ENCODE results near the gene SLC37A4. TPM values are rescaled to one million over a fixed set of nuclear protein-coding genes. Genes with fewer than 3 reads are reported as not detected.

Gene SLC37A4
- total and polyA plus RNA-seq, 3 donors from 2014 or later: 23.8 to 27.7 (median 26.0) TPM

DNA sequence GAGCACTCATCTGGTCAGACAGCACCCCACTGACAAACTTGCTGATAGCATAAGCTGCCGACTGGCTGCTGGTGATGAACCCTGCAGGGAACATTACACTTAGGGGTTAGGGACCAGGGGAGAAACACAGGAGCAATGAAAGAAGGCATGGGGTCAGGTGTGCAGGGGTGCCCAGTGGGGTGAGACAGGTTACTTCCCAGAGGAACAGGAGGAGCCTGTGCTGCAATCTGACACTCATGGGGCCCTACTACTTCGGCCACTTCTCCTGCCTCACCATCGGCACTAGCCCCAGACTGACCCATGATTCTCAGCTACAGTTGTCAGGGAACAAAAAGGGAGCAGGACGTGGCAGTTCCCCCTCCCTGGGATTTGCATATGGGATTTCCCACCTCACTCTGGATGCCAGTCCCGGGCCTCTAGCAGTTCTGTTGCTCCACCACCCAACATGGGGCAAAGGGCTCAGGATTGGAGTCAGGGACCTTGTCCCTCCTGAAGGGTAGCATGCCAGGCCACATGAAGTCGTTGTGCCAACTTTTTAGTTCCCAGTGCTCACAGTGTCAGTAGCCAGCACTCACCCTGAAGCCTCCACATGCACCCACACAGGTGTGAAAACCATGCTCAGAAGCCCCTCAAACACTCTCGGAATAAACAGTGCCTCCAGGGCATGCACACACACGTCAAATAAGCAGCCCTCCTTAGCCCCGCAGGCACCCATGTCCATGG is 2.2 kb downstream of the SLC37A4 start:
- H3K36me3 ChIP-seq (ENCODE audit: low read depth, missing control alignments): no peaks in the 10 kb centered on the region
- H3K27me3 ChIP-seq: no peaks in the 10 kb centered on the region
- H3K9me3 ChIP-seq: no peaks in the 10 kb centered on the region
- no peak overlapping the region for H3K4me3 ChIP-seq
- H3K27ac ChIP-seq: peak overlapping the region in 1 of 2 donors; percentile 90
- WGBS, 2 donors: 79 to 88% methylated on average over 7 to 9 of the region's 9 CpGs
- H3K4me1 ChIP-seq: peaks cover 15% of the 10 kb centered on the region
- TF ChIP-seq, protein P1, sequence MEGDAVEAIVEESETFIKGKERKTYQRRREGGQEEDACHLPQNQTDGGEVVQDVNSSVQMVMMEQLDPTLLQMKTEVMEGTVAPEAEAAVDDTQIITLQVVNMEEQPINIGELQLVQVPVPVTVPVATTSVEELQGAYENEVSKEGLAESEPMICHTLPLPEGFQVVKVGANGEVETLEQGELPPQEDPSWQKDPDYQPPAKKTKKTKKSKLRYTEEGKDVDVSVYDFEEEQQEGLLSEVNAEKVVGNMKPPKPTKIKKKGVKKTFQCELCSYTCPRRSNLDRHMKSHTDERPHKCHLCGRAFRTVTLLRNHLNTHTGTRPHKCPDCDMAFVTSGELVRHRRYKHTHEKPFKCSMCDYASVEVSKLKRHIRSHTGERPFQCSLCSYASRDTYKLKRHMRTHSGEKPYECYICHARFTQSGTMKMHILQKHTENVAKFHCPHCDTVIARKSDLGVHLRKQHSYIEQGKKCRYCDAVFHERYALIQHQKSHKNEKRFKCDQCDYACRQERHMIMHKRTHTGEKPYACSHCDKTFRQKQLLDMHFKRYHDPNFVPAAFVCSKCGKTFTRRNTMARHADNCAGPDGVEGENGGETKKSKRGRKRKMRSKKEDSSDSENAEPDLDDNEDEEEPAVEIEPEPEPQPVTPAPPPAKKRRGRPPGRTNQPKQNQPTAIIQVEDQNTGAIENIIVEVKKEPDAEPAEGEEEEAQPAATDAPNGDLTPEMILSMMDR (IDR thresholded peaks at IDR 0.05): no peak
- TF ChIP-seq POLR2A (IDR thresholded peaks at IDR 0.05): no peak
- intact Hi-C loops (cut with DNase I; ENCODE audit: low total_unique reads): no loop called here
- no peak for DNase-seq

DNA sequence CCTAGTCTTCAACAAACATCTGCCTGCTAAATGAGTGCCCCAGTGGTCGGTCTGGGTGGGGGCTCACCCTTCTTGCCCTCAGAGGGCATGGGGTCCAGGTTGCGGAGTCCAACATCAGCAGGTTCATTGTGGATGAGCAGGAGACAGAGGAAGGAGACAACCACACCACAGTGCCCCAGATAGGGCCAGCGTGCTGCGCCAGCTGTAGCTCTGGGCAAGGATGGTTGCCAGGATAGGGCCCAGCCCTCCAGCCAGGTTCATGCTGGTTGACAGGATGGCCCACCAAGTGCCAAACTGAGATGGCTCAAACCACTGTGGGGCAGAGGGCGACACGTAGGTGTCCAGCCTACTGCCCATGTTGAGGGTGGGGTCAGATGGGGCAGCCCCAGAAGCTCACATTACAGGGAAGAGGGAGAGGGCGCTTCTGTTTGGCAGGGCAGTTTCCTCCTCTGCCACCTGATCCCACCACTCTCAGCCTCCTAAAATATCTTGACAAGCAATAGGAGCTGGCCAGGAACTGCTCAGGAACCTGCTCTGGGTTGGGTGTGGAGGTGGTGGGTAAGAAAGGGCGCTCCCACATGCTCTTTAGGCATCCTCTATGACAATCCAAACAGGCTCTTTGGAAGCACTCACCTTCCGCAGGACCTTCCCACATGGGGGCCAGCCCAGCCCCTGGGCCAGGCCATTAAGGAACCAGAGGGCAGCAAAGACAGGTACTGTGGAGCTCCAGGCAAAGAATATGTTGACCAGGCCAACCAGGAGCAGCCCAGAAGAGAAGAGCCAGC is 2.9 kb downstream of the SLC37A4 start:
- intact Hi-C loops (cut with DNase I; ENCODE audit: low total_unique reads): no loop called here
- DNase-seq: no peak
- H3K27ac ChIP-seq: no peak overlapping the region
- H3K36me3 ChIP-seq (ENCODE audit: low read depth, missing control alignments): no peaks in the 10 kb centered on the region
- no peak overlapping the region for H3K4me3 ChIP-seq
- no peaks in the 10 kb centered on the region for H3K9me3 ChIP-seq
- 87 to 96% methylated on average over 6 to 9 of the region's 9 CpGs for WGBS, 2 donors
- H3K27me3 ChIP-seq: no peaks in the 10 kb centered on the region
- H3K4me1 ChIP-seq: peaks cover 15% of the 10 kb centered on the region
- TF ChIP-seq POLR2A (IDR thresholded peaks at IDR 0.05): no peak
- TF ChIP-seq, protein P1 (IDR thresholded peaks at IDR 0.05): no peak

DNA sequence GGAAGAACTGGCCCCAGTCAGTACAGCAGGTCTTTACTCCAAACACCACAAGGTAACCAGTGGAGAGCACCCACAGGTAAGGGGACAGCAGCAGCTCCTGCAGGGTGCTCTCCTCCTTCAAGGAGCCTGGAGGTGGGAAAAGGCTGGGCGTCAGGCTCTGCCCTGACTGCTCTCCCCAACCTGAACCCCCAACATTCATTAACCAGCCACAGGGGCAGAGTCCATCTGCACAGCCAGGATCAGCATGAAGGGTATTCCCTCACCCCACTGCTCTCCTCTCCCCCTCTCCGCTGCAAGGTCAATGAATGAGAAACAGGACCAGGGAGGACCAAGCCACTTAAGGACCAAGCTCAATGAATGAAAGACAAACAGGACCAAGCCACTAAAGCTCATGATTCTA is 3.7 kb downstream of the SLC37A4 start:
- H3K36me3 ChIP-seq (ENCODE audit: low read depth, missing control alignments): no peaks in the 10 kb centered on the region
- H3K4me1 ChIP-seq: peaks cover 15% of the 10 kb centered on the region
- intact Hi-C loops (cut with DNase I; ENCODE audit: low total_unique reads): no loop called here
- TF ChIP-seq, protein P1 (IDR thresholded peaks at IDR 0.05): no peak
- no peak for TF ChIP-seq POLR2A (IDR thresholded peaks at IDR 0.05)
- DNase-seq: no peak
- no peaks in the 10 kb centered on the region for H3K27me3 ChIP-seq
- H3K9me3 ChIP-seq: no peaks in the 10 kb centered on the region
- 94 to 95% methylated on average over 2 of the region's 2 CpGs for WGBS, 2 donors
- H3K4me3 ChIP-seq: no peak overlapping the region
- no peak overlapping the region for H3K27ac ChIP-seq

DNA sequence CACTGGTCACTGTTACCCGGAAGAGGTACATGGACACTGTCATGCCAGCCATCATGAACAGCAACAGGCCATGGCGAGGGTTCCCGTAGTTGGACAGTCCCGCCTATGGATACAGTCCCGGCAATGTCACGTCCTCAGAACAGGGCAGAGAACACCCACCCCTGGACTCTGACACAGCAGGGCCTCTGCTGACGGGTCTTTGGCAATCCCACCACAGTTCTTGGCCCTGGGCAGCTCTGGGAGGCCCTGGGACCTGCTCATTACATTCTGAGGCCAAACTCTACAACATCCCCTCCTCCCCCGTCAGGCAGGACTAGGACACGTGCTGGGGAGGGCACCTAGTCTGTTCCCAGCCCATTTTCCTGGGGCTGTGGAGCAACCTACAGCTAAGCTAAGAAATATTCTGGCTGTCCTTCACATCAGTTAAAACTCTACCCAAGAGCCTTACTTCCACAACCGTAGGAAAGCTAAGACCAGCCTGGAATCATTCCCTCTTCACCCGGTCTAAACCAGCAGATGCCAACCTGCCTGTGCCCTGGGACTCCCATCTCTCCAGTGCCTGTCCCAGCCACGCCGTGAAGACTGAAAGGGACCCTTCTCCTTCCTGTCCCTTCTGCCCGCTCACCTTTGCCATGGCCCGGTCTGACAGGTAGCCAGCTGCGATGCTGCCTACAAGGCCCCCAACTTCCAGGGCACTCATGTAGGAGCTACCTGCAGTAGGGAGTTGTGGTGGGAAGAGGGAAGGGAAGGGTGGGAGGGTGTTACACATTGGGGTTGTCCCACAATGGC is 4.5 kb downstream of the SLC37A4 start:
- intact Hi-C loops (cut with DNase I; ENCODE audit: low total_unique reads): no loop called here
- H3K4me1 ChIP-seq: peaks cover 15% of the 10 kb centered on the region
- DNase-seq: no peak
- 89 to 91% methylated on average over 12 to 16 of the region's 16 CpGs for WGBS, 2 donors
- no peaks in the 10 kb centered on the region for H3K9me3 ChIP-seq
- H3K27ac ChIP-seq: no peak overlapping the region
- no peak for TF ChIP-seq POLR2A (IDR thresholded peaks at IDR 0.05)
- TF ChIP-seq, protein P1 (IDR thresholded peaks at IDR 0.05): no peak
- H3K36me3 ChIP-seq (ENCODE audit: low read depth, missing control alignments): no peaks in the 10 kb centered on the region
- H3K27me3 ChIP-seq: no peaks in the 10 kb centered on the region
- H3K4me3 ChIP-seq: no peak overlapping the region

Measured in testis (tissue), 3 donors.